HEK293T (cell line): Measurements from ENCODE around the gene THSD4.
"Not testable (repeated sequence)": the region's sequence is repeated elsewhere in the genome, so short reads cannot be mapped to it uniquely, and the experiment has no call there.

Source experiments
- CTCF ChIA-PET: fragments of 350-600 bp; formaldehyde crosslinking; extraction: SDS; loops from one replicate; lab custom pipeline; 2021; ENCODE audit warnings: antibody characterized with exemption, inconsistent platforms; lab: Yijun Ruan, JAX
- POLR2A ChIA-PET: fragments of 350-600 bp; formaldehyde crosslinking; extraction: SDS; loops from one replicate; lab custom pipeline; 2020; ENCODE audit warnings: antibody characterized with exemption, inconsistent platforms; lab: Yijun Ruan, JAX
- DNase-seq: peaks from one replicate; pipeline ENCODE4 v3.0.0; 2012; ENCODE audit warnings: mixed read lengths; ENCODE audit errors: extremely low spot score
- ARNT ChIP-seq: fragments of 450-650 bp; IDR thresholded peaks from 2 replicates; pipeline ENCODE4 v1.6.1; 2017; ENCODE audit warnings: mild to moderate bottlenecking
- BHLHE40 ChIP-seq: fragments of 450-650 bp; IDR thresholded peaks from 2 replicates; pipeline ENCODE4 v1.6.1; 2016; ENCODE audit warnings: mild to moderate bottlenecking, moderate library complexity, borderline replicate concordance
- CTBP1 ChIP-seq: fragments of 450-650 bp; IDR thresholded peaks from 2 replicates; pipeline ENCODE4 v1.6.1; 2016; ENCODE audit warnings: borderline replicate concordance
- ELF4 ChIP-seq: fragments of 450-650 bp; IDR thresholded peaks from 2 replicates; pipeline ENCODE4 v1.6.1; 2017; ENCODE audit warnings: antibody characterized with exemption
- FOXA1 ChIP-seq: fragments of 450-650 bp; IDR thresholded peaks from 2 replicates; pipeline ENCODE4 v1.6.1; 2016; ENCODE audit warnings: mild to moderate bottlenecking
- FOXK2 ChIP-seq: fragments of 450-650 bp; IDR thresholded peaks from 2 replicates; pipeline ENCODE4 v1.6.1; 2016; ENCODE audit warnings: mild to moderate bottlenecking
- FOXM1 ChIP-seq: fragments of 450-650 bp; IDR thresholded peaks from 2 replicates; pipeline ENCODE4 v1.6.1; 2017; ENCODE audit warnings: mild to moderate bottlenecking, borderline replicate concordance
- HDGF ChIP-seq: fragments of 450-650 bp; IDR thresholded peaks from 2 replicates; pipeline ENCODE4 v1.6.1; 2017; ENCODE audit warnings: antibody characterized with exemption, borderline replicate concordance
- L3MBTL2 ChIP-seq: fragments of 450-650 bp; conservative IDR thresholded peaks from 2 replicates; pipeline ENCODE4 v1.6.1; 2016; ENCODE audit warnings: mild to moderate bottlenecking
- LEF1 ChIP-seq: fragments of 450-650 bp; IDR thresholded peaks from 2 replicates; pipeline ENCODE4 v1.6.1; 2017; ENCODE audit warnings: mild to moderate bottlenecking, borderline replicate concordance
- NFRKB ChIP-seq: fragments of 450-650 bp; IDR thresholded peaks from 2 replicates; pipeline ENCODE4 v1.6.1; 2016; ENCODE audit warnings: mild to moderate bottlenecking, moderate library complexity
- PKNOX1 ChIP-seq: fragments of 450-650 bp; IDR thresholded peaks from 2 replicates; pipeline ENCODE4 v1.6.1; 2016
- SP1 ChIP-seq: fragments of 450-650 bp; IDR thresholded peaks from 2 replicates; pipeline ENCODE4 v1.6.1; 2017
- SUZ12 ChIP-seq: fragments of 450-650 bp; IDR thresholded peaks from 2 replicates; pipeline ENCODE4 v1.6.1; 2016; ENCODE audit warnings: mild to moderate bottlenecking
- TARDBP ChIP-seq: fragments of 450-650 bp; IDR thresholded peaks from 2 replicates; pipeline ENCODE4 v1.6.1; 2016
- ZNF384 ChIP-seq: fragments of 450-650 bp; IDR thresholded peaks from 2 replicates; pipeline ENCODE4 v1.6.1; 2016

Gene THSD4

DNA sequence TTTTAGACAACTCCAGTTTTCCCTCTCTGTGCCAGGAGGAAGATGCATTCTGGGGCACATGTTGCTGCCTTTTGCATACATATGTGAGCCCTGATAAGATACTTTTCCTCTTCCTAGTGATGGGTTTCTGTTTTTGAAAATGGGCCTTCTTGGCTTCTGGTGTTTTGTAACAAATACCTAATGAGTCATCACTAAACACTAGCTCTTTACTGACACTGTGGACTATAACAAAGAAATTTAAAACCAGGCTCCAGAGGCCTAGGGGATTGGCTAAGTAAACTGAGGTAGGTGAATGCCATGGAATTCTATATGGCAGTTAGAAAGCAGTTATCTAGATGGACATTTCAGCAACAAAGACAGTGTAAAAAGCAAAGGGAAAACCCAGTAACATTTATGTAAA, 601.7 kb downstream of the THSD4 start:
- TF ChIP-seq LEF1, result no peak
- TF ChIP-seq SUZ12, result no peak
- no peak for TF ChIP-seq PKNOX1
- TF ChIP-seq NFRKB, result no peak
- TF ChIP-seq FOXM1, result no peak
- no peak for TF ChIP-seq L3MBTL2
- TF ChIP-seq CTBP1, result no peak
- no peak for TF ChIP-seq FOXA1
- TF ChIP-seq FOXK2, result no peak
- TF ChIP-seq ZNF384, result no peak
- CTCF ChIA-PET, result interaction anchor here (0.7 kb wide), 1 partner anchor 9 kb away, joined by 3 read pairs; no protein-coding TSS in a partner anchor
- POLR2A ChIA-PET, result no interaction called here
- DNase-seq, result no peak

GRCh38 chr15:71718116-71718910, 603.0 kb downstream of the THSD4 start:
- TF ChIP-seq TARDBP (no peak), L3MBTL2 (no peak), PKNOX1 (no peak), SUZ12 (no peak), ELF4 (no peak), FOXM1 (no peak), LEF1 (no peak), FOXK2 (no peak), SP1 (no peak)
- DNase-seq, result no peak
- ChIA-PET POLR2A (no interaction called here), CTCF (interaction anchor here (0.7 kb wide), 1 partner anchor 278 kb away, joined by 3 read pairs; no protein-coding TSS in a partner anchor)

GRCh38 chr15:71723344-71723743, 608.1 kb downstream of the THSD4 start:
- ChIA-PET POLR2A (interaction anchor here (0.7 kb wide), 1 partner anchor 110 kb away, joined by 3 read pairs; no protein-coding TSS in a partner anchor), CTCF (interaction anchor here (1.1 kb wide), 1 partner anchor 21 kb away, joined by 3 read pairs; no protein-coding TSS in a partner anchor)
- no peak for TF ChIP-seq ELF4
- TF ChIP-seq SUZ12, result no peak
- TF ChIP-seq TARDBP, result no peak
- no peak for TF ChIP-seq SP1
- no peak for TF ChIP-seq NFRKB
- TF ChIP-seq FOXA1, result no peak
- no peak for TF ChIP-seq HDGF
- TF ChIP-seq CTBP1, result no peak
- no peak for TF ChIP-seq FOXM1
- no peak for TF ChIP-seq LEF1
- no peak for TF ChIP-seq PKNOX1
- no peak for TF ChIP-seq ARNT
- no peak for TF ChIP-seq ZNF384
- no peak for TF ChIP-seq FOXK2
- no peak for TF ChIP-seq BHLHE40
- DNase-seq, result no peak

DNA sequence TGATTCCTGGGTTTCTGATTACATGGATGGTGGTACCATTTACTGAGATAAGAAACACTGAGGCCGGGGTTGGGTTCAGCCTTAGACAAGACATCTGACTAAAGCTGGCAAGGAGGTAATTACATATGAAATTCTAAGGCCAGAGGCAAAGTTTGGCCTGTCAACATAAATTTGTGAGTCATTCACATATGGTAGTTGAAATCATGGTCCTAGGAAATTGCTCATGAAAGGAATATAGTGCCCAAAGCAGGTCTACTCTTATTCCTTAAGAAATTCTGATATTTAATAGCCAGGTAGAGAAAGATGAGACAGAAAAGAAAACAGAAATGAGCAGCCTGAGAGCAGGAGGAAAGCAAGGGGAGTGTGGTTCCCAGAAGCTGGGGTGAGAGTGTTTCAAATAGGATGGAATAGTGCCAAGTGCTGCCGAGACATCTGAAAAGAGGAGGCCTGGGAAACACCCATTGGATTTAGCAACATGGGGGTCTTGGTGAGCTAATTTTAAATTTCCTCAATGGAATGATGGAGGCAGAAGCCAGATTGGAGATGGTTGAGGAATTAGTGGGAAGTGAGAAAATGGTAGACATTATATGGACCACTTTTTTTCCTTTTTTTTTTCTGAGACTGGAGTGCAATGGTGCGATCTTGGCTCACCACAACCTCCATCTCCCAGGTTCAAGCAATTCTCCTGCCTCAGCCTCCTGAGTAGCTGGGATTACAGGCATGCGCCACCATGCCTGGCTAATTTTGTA, 610.1 kb downstream of the THSD4 start:
- POLR2A ChIA-PET, DNase-seq: not testable (repeated sequence)
- CTCF ChIA-PET, result interaction anchor here (0.6 kb wide), 1 partner anchor 8 kb away, joined by 3 read pairs; no protein-coding TSS in a partner anchor

DNA sequence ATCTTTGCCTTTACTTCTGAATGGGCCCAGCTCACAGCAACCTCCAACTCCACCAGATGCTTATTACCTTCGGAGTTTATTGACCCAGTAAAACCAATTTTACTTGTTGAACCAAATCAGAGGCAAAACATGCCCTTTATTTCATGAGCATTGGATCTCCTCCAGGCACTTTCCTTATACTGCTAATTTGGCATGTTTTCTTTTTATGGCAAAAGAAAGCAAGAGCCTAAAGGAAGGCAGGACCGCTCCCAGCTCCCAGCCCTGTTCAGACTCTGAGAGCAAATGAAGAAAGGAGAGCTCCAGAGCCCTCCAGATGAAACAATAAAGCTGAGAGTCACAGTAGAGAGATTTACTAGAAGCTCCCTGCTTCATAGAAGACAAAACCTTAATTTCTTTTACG, 613.6 kb downstream of the THSD4 start:
- CTCF ChIA-PET, result interaction anchor here (0.7 to 1.1 kb wide), 2 partner anchors 16 to 152 kb away, joined by 6 read pairs; no protein-coding TSS in a partner anchor
- TF ChIP-seq CTBP1 (no peak), FOXM1 (no peak), PKNOX1 (no peak), FOXA1 (no peak), BHLHE40 (no peak), NFRKB (no peak), ARNT (no peak), L3MBTL2 (no peak), FOXK2 (no peak), ZNF384 (no peak), ELF4 (no peak), HDGF (no peak), TARDBP (no peak), SUZ12 (no peak), SP1 (no peak), LEF1 (no peak)
- POLR2A ChIA-PET, result no interaction called here
- no peak for DNase-seq
